ENCODE measurements around the gene LDLRAD4.

GRCh38 chr18:13252686-13253410, 34.3 kb downstream of the LDLRAD4 start:
- TF ChIP-seq, protein P1, sequence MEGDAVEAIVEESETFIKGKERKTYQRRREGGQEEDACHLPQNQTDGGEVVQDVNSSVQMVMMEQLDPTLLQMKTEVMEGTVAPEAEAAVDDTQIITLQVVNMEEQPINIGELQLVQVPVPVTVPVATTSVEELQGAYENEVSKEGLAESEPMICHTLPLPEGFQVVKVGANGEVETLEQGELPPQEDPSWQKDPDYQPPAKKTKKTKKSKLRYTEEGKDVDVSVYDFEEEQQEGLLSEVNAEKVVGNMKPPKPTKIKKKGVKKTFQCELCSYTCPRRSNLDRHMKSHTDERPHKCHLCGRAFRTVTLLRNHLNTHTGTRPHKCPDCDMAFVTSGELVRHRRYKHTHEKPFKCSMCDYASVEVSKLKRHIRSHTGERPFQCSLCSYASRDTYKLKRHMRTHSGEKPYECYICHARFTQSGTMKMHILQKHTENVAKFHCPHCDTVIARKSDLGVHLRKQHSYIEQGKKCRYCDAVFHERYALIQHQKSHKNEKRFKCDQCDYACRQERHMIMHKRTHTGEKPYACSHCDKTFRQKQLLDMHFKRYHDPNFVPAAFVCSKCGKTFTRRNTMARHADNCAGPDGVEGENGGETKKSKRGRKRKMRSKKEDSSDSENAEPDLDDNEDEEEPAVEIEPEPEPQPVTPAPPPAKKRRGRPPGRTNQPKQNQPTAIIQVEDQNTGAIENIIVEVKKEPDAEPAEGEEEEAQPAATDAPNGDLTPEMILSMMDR (IDR thresholded peaks at IDR 0.05), result no peak
- TF ChIP-seq EZH2 (IDR thresholded peaks at IDR 0.05; ENCODE audit: borderline replicate concordance, insufficient read depth, low read depth, low read length, poor library complexity, severe bottlenecking), result no peak
